SK-N-SH (cell line): Measurements from ENCODE around the gene MBTPS2. TPM values are rescaled to one million over a fixed set of nuclear protein-coding genes. Genes with fewer than 3 reads are reported as not detected.
A peak's percentile ranks its signal among the peaks of the same experiment; 100 is the strongest.

ENCODE experiments used
- CTCF ChIA-PET: fragments of 300-600, 350-600 bp; formaldehyde crosslinking; extraction: SDS; loops from one replicate; lab custom pipeline; 2021; lab: Yijun Ruan, JAX
- POLR2A ChIA-PET: fragments of 350-600 bp; sonication (Branson Sonifier 250); formaldehyde crosslinking; extraction: SDS; loops from one replicate; lab custom pipeline; 2020; ENCODE audit warnings: antibody characterized with exemption, inconsistent platforms; lab: Yijun Ruan, JAX
- DNase-seq: peaks from one replicate; pipeline ENCODE4 v3.0.0; 2012
- H2AFZ ChIP-seq: fragments of 200-600 bp; sonication (generic); 2 replicates; pipeline ENCODE4 v1.8.1; 2016; ENCODE audit warnings: antibody characterized with exemption, mild to moderate bottlenecking, low read depth
- H3F3A ChIP-seq: fragments of 200-600 bp; sonication (generic); replicated peaks from 2 replicates; pipeline ENCODE3; 2016; ENCODE audit warnings: antibody characterized with exemption, mild to moderate bottlenecking; ENCODE audit not compliant: insufficient read depth
- H3K27ac ChIP-seq, 2 experiments: fragments of 200-500 bp in 1 of 2; fragments of 200-600 bp in 1 of 2; sonication (Bioruptor generic) in 1 of 2; sonication (generic), shearing (Covaris generic) in 1 of 2; 2 replicates each; pipeline versions ENCODE4 v1.5.1 to v1.6.1; 2014 to 2016; ENCODE audit warnings: low read depth in 2 of 2, inconsistent platforms in 1 of 2, low read length in 1 of 2, mild to moderate bottlenecking in 1 of 2, mixed read lengths in 1 of 2
- H3K27me3 ChIP-seq: fragments of 200-600 bp; sonication (generic), shearing (Covaris generic); 2 replicates; pipeline ENCODE4 v1.6.1; 2016; ENCODE audit warnings: mixed run types; ENCODE audit not compliant: insufficient read depth
- H3K36me3 ChIP-seq, 2 experiments: fragments of 200-500 bp in 1 of 2; fragments of 200-600 bp in 1 of 2; sonication (Bioruptor generic) in 1 of 2; sonication (generic) in 1 of 2; replicated peaks in 1 of 2; 2 replicates each; pipeline versions ENCODE3 to v1.5.1; 2014 to 2016; ENCODE audit warnings: low read length in 1 of 2, mild to moderate bottlenecking in 1 of 2; ENCODE audit not compliant: insufficient read depth in 2 of 2, control insufficient read depth in 1 of 2
- H3K4me1 ChIP-seq, 2 experiments: fragments of 200-500 bp in 1 of 2; fragments of 200-600 bp in 1 of 2; sonication (Bioruptor generic) in 1 of 2; sonication (generic), shearing (Covaris generic) in 1 of 2; 2 replicates each; pipeline versions ENCODE4 v1.5.1 to v1.6.1; 2014 to 2016; ENCODE audit warnings: low read depth in 1 of 2, low read length in 1 of 2, mixed run types in 1 of 2; ENCODE audit not compliant: insufficient read depth in 2 of 2, control insufficient read depth in 1 of 2
- H3K4me2 ChIP-seq: fragments of 200-600 bp; sonication (generic), shearing (Covaris generic); 2 replicates; pipeline ENCODE4 v1.6.1; 2017; ENCODE audit warnings: mixed run types
- H3K4me3 ChIP-seq, 2 experiments: fragments of 200-500 bp in 1 of 2; fragments of 200-600 bp in 1 of 2; sonication (Bioruptor generic) in 1 of 2; sonication (generic), shearing (Covaris generic) in 1 of 2; 2 replicates each; pipeline versions ENCODE4 v1.5.1 to v1.8.1; 2014 to 2016; ENCODE audit warnings: low read depth in 2 of 2, inconsistent platforms in 1 of 2, low read length in 1 of 2, mild to moderate bottlenecking in 1 of 2, mixed read lengths in 1 of 2, moderate library complexity in 1 of 2
- H3K79me2 ChIP-seq: fragments of 200-600 bp; sonication (generic); 2 replicates; pipeline ENCODE4 v1.8.1; 2017; ENCODE audit warnings: mild to moderate bottlenecking; ENCODE audit not compliant: insufficient read depth
- H3K9ac ChIP-seq: fragments of 200-600 bp; sonication (generic); 2 replicates; pipeline ENCODE4 v1.6.1; 2017; ENCODE audit warnings: mixed run types
- H3K9me2 ChIP-seq: fragments of 200-600 bp; sonication (generic); 2 replicates; pipeline ENCODE4 v1.6.1; 2017; ENCODE audit warnings: mixed run types
- H3K9me3 ChIP-seq: fragments of 200-600 bp; sonication (generic); 2 replicates; pipeline ENCODE4 v1.6.1; 2017; ENCODE audit warnings: mixed run types, mild to moderate bottlenecking, moderate library complexity
- H4K20me1 ChIP-seq: fragments of 200-600 bp; sonication (generic); 2 replicates; pipeline ENCODE4 v1.6.1; 2017; ENCODE audit warnings: mild to moderate bottlenecking, mixed run types; ENCODE audit not compliant: insufficient read depth
- ELF1 ChIP-seq: IDR thresholded peaks from 2 replicates; pipeline ENCODE4 v1.4.0; 2012
- EP300 ChIP-seq, 2 experiments: IDR thresholded peaks; 2 replicates each; pipeline versions ENCODE4 v1.4.0 to v1.6.1; 2012; ENCODE audit warnings: borderline replicate concordance in 1 of 2, low read depth in 1 of 2, low read length in 1 of 2
- FOXJ3 ChIP-seq: sonication (generic); formaldehyde crosslinking; IDR thresholded peaks from 2 replicates; pipeline ENCODE4 v1.5.1; 2020; ENCODE audit warnings: mild to moderate bottlenecking, missing genetic modification reagents
- IRF3 ChIP-seq: fragments of 150-350 bp; IDR thresholded peaks from 2 replicates; pipeline ENCODE4 v1.6.1; 2016; ENCODE audit warnings: mild to moderate bottlenecking, low read depth, low read length
- JUND ChIP-seq: IDR thresholded peaks from 2 replicates; pipeline ENCODE4 v1.4.0; 2012
- PBX3 ChIP-seq: IDR thresholded peaks from 2 replicates; pipeline ENCODE4; 2012
- RFX5 ChIP-seq: IDR thresholded peaks from 2 replicates; pipeline ENCODE4 v1.6.1; 2012; ENCODE audit warnings: mild to moderate bottlenecking, improper control_type of control experiment, low read length
- RXRA ChIP-seq: IDR thresholded peaks from 2 replicates; pipeline ENCODE4 v1.4.0; 2012; ENCODE audit warnings: low read depth, mild to moderate bottlenecking, borderline replicate concordance
- SIN3A ChIP-seq: IDR thresholded peaks from 2 replicates; pipeline ENCODE4 v1.6.1; 2012; ENCODE audit warnings: low read depth, mild to moderate bottlenecking, low read length, moderate library complexity, borderline replicate concordance
- TCF12 ChIP-seq: IDR thresholded peaks from 2 replicates; pipeline ENCODE4 v1.4.0; 2012
- WGBS: methylation state at CpG from one replicate; pipeline ENCODE4 v1.1.6; 2017; ENCODE audit warnings: low lambda C conversion rate; 5-methylcytosine and 5-hydroxymethylcytosine counted together
- polyA plus RNA-seq, 3 experiments: library from polyadenylated mRNA; depleted of rRNA; stranded (reverse); fragments of >200 nt; gene quantifications; 2 replicates each; pipeline ENCODE4 v1.2.3, GENCODE V29; 2012
- TF ChIP-seq, protein P1 (sequence below): fragments of 150-350 bp; IDR thresholded peaks from 2 replicates; pipeline ENCODE4 v1.6.1; 2017; ENCODE audit warnings: antibody characterized with exemption, low read length, low read depth, borderline replicate concordance

The MBTPS2 gene
- polyA plus RNA-seq, 1 of the 3 experiments (the other 2 are of a cell fraction), result 21.6 TPM

GRCh38 chrX:21883258-21883657, 43.8 kb downstream of the MBTPS2 start:
- no peak for DNase-seq
- H3F3A ChIP-seq, result peaks cover 10% of the 10 kb centered on the region
- no peak overlapping the region for H2AFZ ChIP-seq
- no peaks in the 10 kb centered on the region for H3K79me2 ChIP-seq
- H3K9me3 ChIP-seq, result no peaks in the 10 kb centered on the region
- ChIA-PET CTCF (interaction anchor here (0.9 kb wide), 1 partner anchor 92 kb away, joined by 3 read pairs; no protein-coding TSS in a partner anchor), POLR2A (no interaction called here)
- no peak overlapping the region; a peak in 1 of 4 replicates for H3K27ac ChIP-seq
- no peaks in the 10 kb centered on the region for H3K9me2 ChIP-seq
- peak overlapping the region; percentile 27; the same call in 1 of the 2 replicates for H3K4me2 ChIP-seq
- H3K27me3 ChIP-seq, result no peaks in the 10 kb centered on the region
- whole genome bisulfite sequencing, result 61% methylated on average over 5 of the region's 5 CpGs
- H3K4me1 ChIP-seq, result no peaks in the 10 kb centered on the region; a peak in 2 of 4 replicates
- H4K20me1 ChIP-seq, result no peaks in the 10 kb centered on the region
- H3K9ac ChIP-seq, result no peak overlapping the region
- peaks cover 7 to 14% of the 10 kb centered on the region in 2 experiments for H3K36me3 ChIP-seq
- H3K4me3 ChIP-seq, result no peak overlapping the region
- TF ChIP-seq TCF12 (no peak), ELF1 (no peak), IRF3 (no peak), FOXJ3 (no peak), EP300 (IDR thresholded peaks at IDR 0.05; ENCODE audit: borderline replicate concordance in 1 of 2, low read depth in 1 of 2, low read length in 1 of 2) (no peak), RFX5 (no peak), SIN3A (no peak)

DNA sequence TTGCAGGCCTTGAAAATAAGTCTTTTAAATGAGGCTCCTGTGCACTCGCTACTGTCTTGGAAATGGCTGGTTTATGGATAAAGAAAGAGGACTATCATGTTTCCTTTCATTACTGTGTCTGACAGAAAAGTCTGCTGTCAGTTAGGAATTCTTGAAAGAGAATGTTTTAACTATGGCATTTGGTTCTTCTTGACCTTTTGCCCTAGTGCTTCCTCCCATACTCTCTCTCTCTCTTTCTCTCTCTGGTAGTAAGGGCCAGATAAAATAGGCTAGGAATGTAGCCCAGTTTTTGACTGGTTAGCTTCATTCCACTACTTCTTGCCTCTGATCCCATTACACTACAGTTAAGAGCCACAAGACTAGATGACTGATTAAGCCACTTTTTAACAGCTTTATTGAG, 46.2 kb downstream of the MBTPS2 start:
- Histone ChIP-seq H3K27me3 (no peaks in the 10 kb centered on the region), H3K27ac (peak overlapping the region in 1 of 2 experiments; percentile 53; a peak in 1 of 4 replicates), H3K9me3 (no peaks in the 10 kb centered on the region), H3K36me3 (peaks cover 6 to 7% of the 10 kb centered on the region in 2 experiments), H4K20me1 (no peaks in the 10 kb centered on the region), H3K9me2 (no peaks in the 10 kb centered on the region; the same call in 1 of the 2 replicates), H2AFZ (no peak overlapping the region), H3K79me2 (no peaks in the 10 kb centered on the region), H3K4me3 (no peak overlapping the region), H3K9ac (no peak overlapping the region), H3K4me2 (no peak overlapping the region), H3F3A (peaks cover 10% of the 10 kb centered on the region), H3K4me1 (no peaks in the 10 kb centered on the region; a peak in 2 of 4 replicates)
- 81% methylated on average over 1 of the region's 1 CpG for WGBS
- ChIA-PET CTCF (no interaction called here), POLR2A (no interaction called here)
- TF ChIP-seq IRF3 (no peak), PBX3 (peak; percentile 65), TCF12 (peak; percentile 33; the same call in 1 of the 2 replicates), JUND (peak; percentile 15; the same call in 1 of the 2 replicates), RXRA (peak; percentile 72; the same call in 1 of the 2 replicates)
- TF ChIP-seq, protein P1, sequence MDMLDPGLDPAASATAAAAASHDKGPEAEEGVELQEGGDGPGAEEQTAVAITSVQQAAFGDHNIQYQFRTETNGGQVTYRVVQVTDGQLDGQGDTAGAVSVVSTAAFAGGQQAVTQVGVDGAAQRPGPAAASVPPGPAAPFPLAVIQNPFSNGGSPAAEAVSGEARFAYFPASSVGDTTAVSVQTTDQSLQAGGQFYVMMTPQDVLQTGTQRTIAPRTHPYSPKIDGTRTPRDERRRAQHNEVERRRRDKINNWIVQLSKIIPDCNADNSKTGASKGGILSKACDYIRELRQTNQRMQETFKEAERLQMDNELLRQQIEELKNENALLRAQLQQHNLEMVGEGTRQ, result no peak
- DNase-seq, result no peak
